ENCODE data around the gene STK17A. TPM values are rescaled to one million over a fixed set of nuclear protein-coding genes. Genes with fewer than 3 reads are reported as not detected.

The STK17A gene
- total and polyA plus RNA-seq, 2 of the 8 experiments (the other 6 are each of a cell fraction or from before 2014, with no cell fraction given): 2.2 to 12.2 TPM

DNA sequence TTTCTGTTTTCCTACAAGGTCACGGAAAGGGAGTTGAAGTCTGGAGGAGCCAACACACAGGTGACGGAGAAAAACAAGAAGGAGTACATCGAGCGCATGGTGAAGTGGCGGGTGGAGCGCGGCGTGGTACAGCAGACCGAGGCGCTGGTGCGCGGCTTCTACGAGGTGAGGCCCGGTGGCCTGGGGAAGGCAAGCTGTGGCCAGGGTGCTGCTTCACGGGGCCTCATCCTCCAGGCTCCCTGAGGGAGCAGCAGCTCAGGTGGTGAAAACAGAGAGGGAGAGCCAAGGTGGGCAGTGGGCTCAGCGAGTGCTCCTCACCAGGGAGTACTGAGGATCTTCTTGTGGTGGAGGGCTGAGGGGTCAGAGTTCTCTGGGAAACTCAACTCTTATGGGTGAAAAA lies 32.5 kb upstream of the STK17A start:
- no peak overlapping the region for H3K23ac ChIP-seq (ENCODE audit: insufficient read length)
- 95% methylated on average over 16 of the region's 16 CpGs; no CpG with 5 or more reads in 1 of the 2 experiments for WGBS, 2 experiments (ENCODE audit: extremely low coverage in 1 of 2, insufficient coverage in 1 of 2, insufficient read length in 1 of 2, insufficient replicate concordance in 2 of 2, low coverage in 1 of 2, low lambda C conversion rate in 2 of 2, missing lambda C conversion rate in 1 of 2)
- H2AK5ac ChIP-seq (ENCODE audit: low read depth, low read length): no peak overlapping the region
- H2AFZ ChIP-seq (ENCODE audit: low read length): no peak overlapping the region
- H3K4me3 ChIP-seq (ENCODE audit: extremely low read depth in 1 of 4, insufficient read depth in 2 of 4, low read depth in 3 of 4, low read length in 4 of 4): no peak overlapping the region
- no peak overlapping the region for H3K14ac ChIP-seq (ENCODE audit: insufficient read length)
- ChIA-PET CTCF (ENCODE audit: partially characterized antibody) (interaction anchor here (0.6 to 0.7 kb wide), 2 partner anchors 11 to 242 kb away, joined by 3 read pairs; no protein-coding TSS in a partner anchor), POLR2A (ENCODE audit: partially characterized antibody) (no interaction called here)
- no peak overlapping the region for H2BK20ac ChIP-seq (ENCODE audit: low read length)
- no peaks in the 10 kb centered on the region for H3K79me1 ChIP-seq (ENCODE audit: low read depth, low read length)
- no peak overlapping the region for H3K4me2 ChIP-seq (ENCODE audit: insufficient read depth in 1 of 2, low read depth in 2 of 2, low read length in 2 of 2)
- H3K23me2 ChIP-seq (ENCODE audit: low read depth, low read length): no peaks in the 10 kb centered on the region
- H2BK120ac ChIP-seq (replicated peaks; ENCODE audit: low read depth, low read length): no peak overlapping the region
- H3K18ac ChIP-seq (ENCODE audit: extremely low read depth, low read length): no peak overlapping the region
- H4K5ac ChIP-seq (ENCODE audit: insufficient read length, low read depth, low read length): no peak overlapping the region
- no peak overlapping the region for H2BK15ac ChIP-seq (ENCODE audit: low read length)
- H3K36me3 ChIP-seq (ENCODE audit: control insufficient read depth in 2 of 4, insufficient read depth in 4 of 4, low read length in 3 of 4): no peaks in the 10 kb centered on the region
- H4K20me1 ChIP-seq (replicated peaks in 1 of 2; ENCODE audit: control insufficient read depth in 1 of 2, insufficient read depth in 2 of 2, low read length in 2 of 2): no peaks in the 10 kb centered on the region
- H4K91ac ChIP-seq (replicated peaks; ENCODE audit: insufficient read length, low read length): no peak overlapping the region
- no peak for DNase-seq (ENCODE audit: low read depth in 1 of 2, low spot score in 2 of 2)
- H3K79me2 ChIP-seq (ENCODE audit: control insufficient read depth in 1 of 2, insufficient read depth in 2 of 2, low read length in 2 of 2): no peaks in the 10 kb centered on the region
- no peak overlapping the region for H2BK5ac ChIP-seq (ENCODE audit: low read depth, low read length)
- H3K9me3 ChIP-seq (ENCODE audit: insufficient read depth in 2 of 2, low read depth in 1 of 2, low read length in 1 of 2): no peaks in the 10 kb centered on the region
- no peak overlapping the region for H3K9ac ChIP-seq (replicated peaks in 1 of 4; ENCODE audit: extremely low read depth in 1 of 4, low read depth in 3 of 4, low read length in 3 of 4)
- H3K27me3 ChIP-seq (replicated peaks in 1 of 4; ENCODE audit: control insufficient read depth in 3 of 4, extremely low read depth in 1 of 4, insufficient read depth in 3 of 4, low read length in 3 of 4): no peaks in the 10 kb centered on the region
- no peak overlapping the region for H3K27ac ChIP-seq (ENCODE audit: low read depth, low read length)
- no peak overlapping the region for H3K4ac ChIP-seq (replicated peaks; ENCODE audit: insufficient read length, low read depth, low read length)
- H3K4me1 ChIP-seq (replicated peaks in 1 of 4; ENCODE audit: control insufficient read depth in 3 of 4, insufficient read depth in 4 of 4, low read length in 3 of 4): 0 out of 7 replicates have a peak, but pooled peaks cover 0 to under 1% (median 0%) of the 10 kb centered on the region in 4 experiments
- H4K8ac ChIP-seq (ENCODE audit: extremely low read depth, insufficient read depth, low read length): no peak overlapping the region
- no peak overlapping the region for H3K56ac ChIP-seq (replicated peaks; ENCODE audit: insufficient read length, low read depth, low read length)
- no peak overlapping the region for H2BK12ac ChIP-seq (ENCODE audit: low read depth, low read length)
- FAIRE-seq: no peak
- TF ChIP-seq CBX5 (IDR thresholded peaks at IDR 0.05; ENCODE audit: low read depth, low read length): no peak
- no peak for TF ChIP-seq SIRT6 (IDR thresholded peaks at IDR 0.05; ENCODE audit: low read length)
- no peak for TF ChIP-seq CBX8 (IDR thresholded peaks at IDR 0.05; ENCODE audit: borderline replicate concordance, low read depth, low read length)
- TF ChIP-seq TBP (IDR thresholded peaks at IDR 0.05; ENCODE audit: low read depth, low read length): no peak
- no peak for TF ChIP-seq BACH1 (IDR thresholded peaks at IDR 0.05; ENCODE audit: low read length)
- no peak for TF ChIP-seq SP1 (IDR thresholded peaks at IDR 0.05; ENCODE audit: low read depth, low read length)
- no peak for TF ChIP-seq CREB1 (IDR thresholded peaks at IDR 0.05)
- TF ChIP-seq TCF12 (IDR thresholded peaks at IDR 0.05; ENCODE audit: low read depth, low read length): no peak
- TF ChIP-seq BRCA1 (IDR thresholded peaks at IDR 0.05; ENCODE audit: low read depth, low read length): no peak
- TF ChIP-seq EZH2 (IDR thresholded peaks at IDR 0.05; ENCODE audit: low read depth, low read length, severe bottlenecking): no peak
- TF ChIP-seq ASH2L (IDR thresholded peaks at IDR 0.05; ENCODE audit: low read length): no peak
- TF ChIP-seq CEBPB (IDR thresholded peaks at IDR 0.05; ENCODE audit: low read depth, low read length): no peak
- no peak for TF ChIP-seq YY1 (IDR thresholded peaks at IDR 0.05; ENCODE audit: low read depth, low read length)
- no peak for TF ChIP-seq RAD21 (IDR thresholded peaks at IDR 0.05 in 1 of 2, conservative IDR thresholded peaks at IDR 0.05 in 1 of 2; ENCODE audit: low read depth in 2 of 2, low read length in 2 of 2)
- no peak for TF ChIP-seq ZNF274 (IDR thresholded peaks at IDR 0.05; ENCODE audit: borderline replicate concordance, extremely low read depth, low read length)
- no peak for TF ChIP-seq GTF2F1 (IDR thresholded peaks at IDR 0.05; ENCODE audit: borderline replicate concordance, low read depth, low read length)
- TF ChIP-seq FOSL1 (IDR thresholded peaks at IDR 0.05; ENCODE audit: insufficient read depth, low read depth, low read length): no peak
